CD14-positive monocyte (primary cell): ENCODE data around the gene PARVB. TPM values are rescaled to one million over a fixed set of nuclear protein-coding genes. Genes with fewer than 3 reads are reported as not detected.

Experiments
- DNase-seq, 3 donors: peaks; one replicate each; pipeline ENCODE4 v3.0.0-alpha.2; 2011 to 2022
- H2AFZ ChIP-seq: 2 replicates; pipeline ENCODE4 v1.6.0; 2012; ENCODE audit warnings: mild to moderate bottlenecking, low read depth, low read length, inconsistent platforms; ENCODE audit not compliant: insufficient read depth, poor library complexity, severe bottlenecking
- H3K27ac ChIP-seq, 2 donors: 1 replicate in 1 of 2; 2 replicates in 1 of 2; pipeline ENCODE4 v1.5.1; 2012 to 2013; ENCODE audit warnings: low read length in 2 of 2, control low read depth in 1 of 2, inconsistent platforms in 1 of 2, low read depth in 1 of 2, mild to moderate bottlenecking in 1 of 2
- H3K27me3 ChIP-seq, 2 donors: one replicate each; pipeline versions ENCODE4 v1.6.0 to v1.6.1; 2011 to 2013; ENCODE audit warnings: low read length in 2 of 2; ENCODE audit not compliant: control insufficient read depth in 2 of 2, insufficient read depth in 2 of 2
- H3K36me3 ChIP-seq, 2 donors: replicated peaks in 1 of 2; 1 replicate in 1 of 2; 2 replicates in 1 of 2; pipeline versions ENCODE4 v1.5.1 to v1.6.1; 2012 to 2013; ENCODE audit warnings: low read length in 2 of 2, control low read depth in 1 of 2, inconsistent platforms in 1 of 2, mild to moderate bottlenecking in 1 of 2; ENCODE audit not compliant: insufficient read depth in 2 of 2, control insufficient read depth in 1 of 2
- H3K4me1 ChIP-seq, 2 donors: 1 replicate in 1 of 2; 2 replicates in 1 of 2; pipeline versions ENCODE4 v1.5.1 to v1.6.1; 2012 to 2013; ENCODE audit warnings: low read length in 2 of 2, control low read depth in 1 of 2, inconsistent platforms in 1 of 2, mild to moderate bottlenecking in 1 of 2, moderate library complexity in 1 of 2; ENCODE audit not compliant: insufficient read depth in 2 of 2, control insufficient read depth in 1 of 2
- H3K4me2 ChIP-seq: replicated peaks from 2 replicates; pipeline ENCODE3; 2012; ENCODE audit warnings: low read length, moderate library complexity, mild to moderate bottlenecking; ENCODE audit not compliant: poor library complexity, severe bottlenecking; ENCODE audit errors: extremely low read depth
- H3K4me3 ChIP-seq, 3 experiments: fragments of 200-600 bp in 1 of 3; sonication (generic) in 1 of 3; replicated peaks in 1 of 3; 1 replicate in 2 of 3; 2 replicates in 1 of 3; pipeline ENCODE4 v1.5.1; 2011 to 2013; ENCODE audit warnings: low read length in 3 of 3, mild to moderate bottlenecking in 3 of 3, control low read depth in 2 of 3, low read depth in 2 of 3, inconsistent platforms in 1 of 3, moderate library complexity in 1 of 3
- H3K79me2 ChIP-seq: 2 replicates; pipeline ENCODE4 v1.6.0; 2012; ENCODE audit warnings: mild to moderate bottlenecking, control low read depth, inconsistent platforms, low read length, moderate library complexity; ENCODE audit not compliant: insufficient read depth
- H3K9ac ChIP-seq: 2 replicates; pipeline ENCODE4 v1.6.0; 2017; ENCODE audit warnings: low read length, mild to moderate bottlenecking; ENCODE audit not compliant: insufficient read depth, poor library complexity, severe bottlenecking
- H3K9me3 ChIP-seq, 2 donors: replicated peaks in 1 of 2; 1 replicate in 1 of 2; 2 replicates in 1 of 2; pipeline versions ENCODE4 v1.5.1 to v1.6.1; 2012 to 2013; ENCODE audit warnings: low read length in 2 of 2, control low read depth in 1 of 2; ENCODE audit not compliant: control insufficient read depth in 1 of 2, insufficient read depth in 1 of 2
- H4K20me1 ChIP-seq: 2 replicates; pipeline ENCODE4 v1.6.0; 2012; ENCODE audit warnings: mild to moderate bottlenecking, low read length, control low read depth, moderate library complexity; ENCODE audit not compliant: insufficient read depth
- H3K27ac Mint-ChIP-seq, 7 donors: one replicate each; pipeline ENCODE4 v1.8.0; 2020; ENCODE audit warnings: mild to moderate bottlenecking in 7 of 7, mixed read lengths in 7 of 7, moderate library complexity in 6 of 7, inconsistent platforms in 2 of 7
- H3K27me3 Mint-ChIP-seq, 3 donors: one replicate each; pipeline ENCODE4 v1.8.0; 2021 to 2022; ENCODE audit warnings: low read depth in 3 of 3, mild to moderate bottlenecking in 3 of 3, mixed read lengths in 3 of 3, moderate library complexity in 3 of 3, inconsistent platforms in 1 of 3
- H3K36me3 Mint-ChIP-seq, 2 donors: one replicate each; pipeline ENCODE4 v1.8.0; 2020; ENCODE audit warnings: mixed read lengths in 2 of 2, inconsistent platforms in 1 of 2, mild to moderate bottlenecking in 1 of 2
- H3K4me1 Mint-ChIP-seq: one replicate; pipeline ENCODE4 v1.8.0; 2020; ENCODE audit warnings: mild to moderate bottlenecking, mixed read lengths
- H3K4me3 Mint-ChIP-seq, 2 donors: one replicate each; pipeline ENCODE4 v1.8.0; 2020; ENCODE audit warnings: mild to moderate bottlenecking in 2 of 2, mixed read lengths in 2 of 2, moderate library complexity in 1 of 2
- H3K9me3 Mint-ChIP-seq, 7 donors: one replicate each; pipeline ENCODE4 v1.8.0; 2020 to 2022; ENCODE audit warnings: mixed read lengths in 7 of 7, mild to moderate bottlenecking in 6 of 7, moderate library complexity in 6 of 7, inconsistent platforms in 2 of 7
- CTCF ChIP-seq: fragments of 200-600 bp; IDR thresholded peaks from one replicate; pipeline ENCODE4 v1.8.0; 2022; ENCODE audit warnings: antibody characterized with exemption, mild to moderate bottlenecking
- WGBS: methylation state at CpG from one replicate; pipeline ENCODE4 v1.1.5; 2013; ENCODE audit warnings: missing lambda C conversion rate; ENCODE audit not compliant: insufficient coverage; 5-methylcytosine and 5-hydroxymethylcytosine counted together
- intact Hi-C, 2 donors: fragments of 100-400 bp; cut with micrococcal nuclease; formaldehyde crosslinking; loops; one replicate each; pipeline versions ENCODE4 v1.15.0 to v1.15.1; 2023
- polyA plus RNA-seq, 3 donors: library from polyadenylated mRNA; depleted of rRNA in 1 of 3; unstranded in 2 of 3; stranded (reverse) in 1 of 3; fragments of 300-500 nt in 2 of 3; fragments of >200 nt in 1 of 3; fragmentation: Illumina TruSeq in 2 of 3; gene quantifications; 1 replicate in 2 of 3; 2 replicates in 1 of 3; pipeline ENCODE4 v1.2.3, GENCODE V29; 2012 to 2021

PARVB gene
- polyA plus RNA-seq, 3 donors, result 13.4 to 38.5 (median 17.9) TPM

- WGBS, result 89% methylated on average over 3 of the region's 9 CpGs
- H3K36me3 Mint-ChIP-seq, result peaks cover 77 to 96% of the 10 kb centered on the region in 2 donors
- no peaks in the 10 kb centered on the region for H3K27me3 ChIP-seq
- H3K27ac Mint-ChIP-seq, result no peak overlapping the region
- peak overlapping the region in 1 of 2 donors; percentile 18 for H3K27ac ChIP-seq
- TF ChIP-seq CTCF, result no peak
- no peak overlapping the region for H3K4me2 ChIP-seq
- H3K9ac ChIP-seq, result no peak overlapping the region
- peaks cover 0 to 2% (median 0%) of the 10 kb centered on the region in 3 donors for H3K27me3 Mint-ChIP-seq
- H3K4me3 Mint-ChIP-seq, result no peak overlapping the region
- H2AFZ ChIP-seq, result no peak overlapping the region
- intact Hi-C loops, result no loop called here
- H3K79me2 ChIP-seq, result peaks cover 14% of the 10 kb centered on the region
- H3K9me3 ChIP-seq, result no peaks in the 10 kb centered on the region
- no peak for DNase-seq
- H3K4me1 ChIP-seq, result peaks cover 11 to 19% of the 10 kb centered on the region in 2 donors
- H3K9me3 Mint-ChIP-seq, result peaks cover 0 to 2% (median 0%) of the 10 kb centered on the region in 7 donors
- no peak overlapping the region for H3K4me3 ChIP-seq
- peaks cover 96% of the 10 kb centered on the region for H4K20me1 ChIP-seq
- peaks cover 80 to 96% of the 10 kb centered on the region in 2 donors for H3K36me3 ChIP-seq
- peaks cover 22% of the 10 kb centered on the region for H3K4me1 Mint-ChIP-seq
Measured at GRCh38 chr22:44196241-44196640, 172.1 kb downstream of the PARVB start.

- intact Hi-C loops, result no loop called here
- H3K9ac ChIP-seq, result no peak overlapping the region
- peaks cover 14% of the 10 kb centered on the region for H3K79me2 ChIP-seq
- no peak overlapping the region for H3K4me3 ChIP-seq
- H3K4me1 ChIP-seq, result peaks cover 6 to 14% of the 10 kb centered on the region in 2 donors
- Mint-ChIP-seq H3K27ac (peak overlapping the region in 1 of 7 donors; percentile 55), H3K4me3 (no peak overlapping the region), H3K27me3 (peaks cover 0 to 2% (median 0%) of the 10 kb centered on the region in 3 donors), H3K36me3 (peaks cover 80 to 97% of the 10 kb centered on the region in 2 donors), H3K4me1 (peaks cover 17% of the 10 kb centered on the region), H3K9me3 (peaks cover 0 to 2% (median 0%) of the 10 kb centered on the region in 7 donors)
- no peaks in the 10 kb centered on the region for H3K9me3 ChIP-seq
- H3K27me3 ChIP-seq, result no peaks in the 10 kb centered on the region
- no peak for TF ChIP-seq CTCF
- H3K36me3 ChIP-seq, result peaks cover 84 to 99% of the 10 kb centered on the region in 2 donors
- peaks cover 97% of the 10 kb centered on the region for H4K20me1 ChIP-seq
- 98% methylated on average over 10 of the region's 10 CpGs for WGBS
- no peak overlapping the region for H3K4me2 ChIP-seq
- H2AFZ ChIP-seq, result no peak overlapping the region
- no peak overlapping the region for H3K27ac ChIP-seq
- no peak for DNase-seq
Measured at GRCh38 chr22:44196731-44197131, 172.6 kb downstream of the PARVB start.
